Ovary (tissue), 3 donors: ENCODE results near the gene NDUFS7.

Experiments
- EP300 ChIP-seq: sonication (generic); formaldehyde crosslinking; IDR thresholded peaks from one replicate; pipeline ENCODE4 v1.6.1; 2017; ENCODE audit warnings: antibody characterized with exemption
- POLR2A ChIP-seq: fragments of 450-650 bp; IDR thresholded peaks from one replicate; pipeline ENCODE4 v1.6.1; 2017; ENCODE audit warnings: antibody characterized with exemption, mild to moderate bottlenecking, moderate library complexity
- TF ChIP-seq, protein P1 (sequence below), 3 donors: fragments of 450-650 bp in 2 of 3; fragments of 200-600 bp in 1 of 3; IDR thresholded peaks; one replicate each; pipeline versions ENCODE4 v1.5.1 to v1.8.0; 2016 to 2022; ENCODE audit warnings: antibody characterized with exemption in 3 of 3, mild to moderate bottlenecking in 1 of 3
- donor health status: DM: no; HTN: no; CAD: no.

DNA sequence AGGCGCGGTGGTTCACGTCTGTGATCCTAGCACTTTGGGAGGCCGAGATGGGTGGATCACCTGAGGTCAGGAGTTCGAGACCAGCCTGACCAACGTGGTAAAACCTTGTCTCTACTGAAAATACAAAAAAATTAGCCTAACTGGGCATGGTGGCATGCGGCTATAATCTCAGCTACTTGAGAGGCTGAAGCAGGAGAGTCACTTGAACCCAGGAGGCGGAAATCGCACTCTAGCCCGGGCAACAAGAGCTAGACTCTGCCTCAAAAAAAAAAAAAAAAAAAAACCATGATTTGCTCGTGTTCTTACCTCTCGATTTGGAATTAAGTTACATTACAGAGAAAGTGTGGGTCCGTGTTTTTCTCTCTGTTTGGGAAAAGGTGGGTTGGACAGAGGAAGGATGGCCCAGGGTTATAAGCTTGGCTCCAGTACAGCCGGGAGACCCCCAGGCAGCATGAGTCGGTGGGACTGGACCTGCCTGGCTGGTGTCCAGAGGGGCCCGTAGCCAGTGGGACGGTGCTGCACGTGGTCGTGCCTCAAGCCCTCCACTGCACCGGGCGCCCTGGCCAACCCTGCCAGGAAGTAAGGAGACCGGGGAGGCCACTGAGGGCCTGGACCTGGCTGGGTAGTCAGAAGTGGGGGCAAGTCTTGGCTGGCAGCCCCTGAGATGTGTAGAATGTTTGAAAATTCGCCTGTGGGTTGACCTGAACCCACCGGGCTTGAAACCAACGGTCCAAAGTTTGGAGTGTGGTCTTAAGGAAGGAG is 58.2 kb downstream of the NDUFS7 start:
- TF ChIP-seq, protein P1, sequence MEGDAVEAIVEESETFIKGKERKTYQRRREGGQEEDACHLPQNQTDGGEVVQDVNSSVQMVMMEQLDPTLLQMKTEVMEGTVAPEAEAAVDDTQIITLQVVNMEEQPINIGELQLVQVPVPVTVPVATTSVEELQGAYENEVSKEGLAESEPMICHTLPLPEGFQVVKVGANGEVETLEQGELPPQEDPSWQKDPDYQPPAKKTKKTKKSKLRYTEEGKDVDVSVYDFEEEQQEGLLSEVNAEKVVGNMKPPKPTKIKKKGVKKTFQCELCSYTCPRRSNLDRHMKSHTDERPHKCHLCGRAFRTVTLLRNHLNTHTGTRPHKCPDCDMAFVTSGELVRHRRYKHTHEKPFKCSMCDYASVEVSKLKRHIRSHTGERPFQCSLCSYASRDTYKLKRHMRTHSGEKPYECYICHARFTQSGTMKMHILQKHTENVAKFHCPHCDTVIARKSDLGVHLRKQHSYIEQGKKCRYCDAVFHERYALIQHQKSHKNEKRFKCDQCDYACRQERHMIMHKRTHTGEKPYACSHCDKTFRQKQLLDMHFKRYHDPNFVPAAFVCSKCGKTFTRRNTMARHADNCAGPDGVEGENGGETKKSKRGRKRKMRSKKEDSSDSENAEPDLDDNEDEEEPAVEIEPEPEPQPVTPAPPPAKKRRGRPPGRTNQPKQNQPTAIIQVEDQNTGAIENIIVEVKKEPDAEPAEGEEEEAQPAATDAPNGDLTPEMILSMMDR (IDR thresholded peaks at IDR 0.05), result no peak
- TF ChIP-seq POLR2A (no peak), EP300 (no peak)
